Hematopoietic multipotent progenitor cell treated with erythropoietin and hydrocortisone succinate and interleukin-3 and kit ligand, for 8 days (in vitro differentiated cells): ENCODE data around the gene MLPH.
"Not testable (repeated sequence)": the region's sequence is repeated elsewhere in the genome, so short reads cannot be mapped to it uniquely, and the experiment has no call there.

ENCODE experiments used
- DNase-seq: peaks from one replicate; pipeline ENCODE4 v3.0.0-alpha.2; 2015

Gene MLPH

DNA sequence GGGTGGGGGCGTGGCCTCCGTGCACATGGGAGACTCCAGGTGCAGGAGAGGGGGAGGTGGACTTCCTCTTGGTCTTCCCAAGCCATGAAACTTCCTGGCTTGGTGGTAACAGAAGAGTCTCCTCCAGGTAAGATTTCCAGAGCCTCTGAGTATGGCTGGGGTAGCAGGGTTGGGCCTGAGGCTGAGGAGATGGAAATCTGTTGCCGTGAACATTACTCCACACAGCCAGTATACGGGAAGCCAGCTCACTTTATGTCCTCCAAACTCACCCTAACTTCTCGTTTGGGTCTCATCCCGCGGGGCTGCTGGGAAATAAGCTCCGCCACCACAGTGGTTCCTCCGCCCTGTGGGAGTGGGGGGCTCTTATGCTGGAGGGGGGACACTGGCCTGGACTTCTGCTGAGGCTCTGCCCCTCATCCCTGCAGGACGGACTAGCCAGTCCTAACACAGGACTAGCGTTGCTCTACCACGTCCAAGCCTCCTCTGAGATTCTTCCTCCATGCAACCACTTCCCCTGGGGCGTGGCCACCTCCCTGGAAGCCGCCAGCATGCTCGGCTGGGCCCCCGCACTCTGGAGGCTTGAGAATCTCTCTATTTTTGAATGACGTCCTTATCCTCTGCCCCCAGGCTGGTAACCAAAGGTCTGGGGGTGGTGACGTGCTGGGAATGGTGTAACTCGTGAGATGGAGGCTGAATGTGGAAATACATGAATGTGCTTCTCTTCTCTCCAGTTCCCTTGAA lies 104.3 kb downstream of the MLPH start:
- DNase-seq, result no peak

DNA sequence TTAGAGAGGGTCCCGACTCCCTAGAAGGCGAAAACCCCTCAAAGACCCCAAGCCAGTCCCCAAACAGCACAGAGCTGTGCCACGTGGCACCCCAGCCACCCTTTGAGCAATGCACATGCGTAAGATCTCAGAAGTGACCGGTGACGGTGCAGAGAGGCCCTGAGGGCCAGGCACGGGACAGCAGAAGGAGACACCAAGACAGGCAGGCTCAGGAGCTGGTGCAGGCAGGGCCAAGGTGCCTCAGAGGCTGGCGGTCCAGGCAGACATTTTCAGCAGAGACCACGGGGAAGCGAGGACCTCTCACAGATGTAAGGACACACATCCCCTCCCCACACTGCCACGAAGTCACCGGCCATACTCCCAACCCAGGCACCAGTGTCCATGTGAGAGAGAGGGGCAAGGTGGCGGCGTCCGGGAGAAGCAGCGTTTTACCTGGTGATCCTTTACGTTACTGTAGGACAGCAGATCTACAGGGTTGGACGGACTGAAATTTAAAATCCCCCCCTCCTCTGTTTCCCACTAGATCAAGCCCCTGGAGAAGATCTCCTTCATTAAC lies 105.5 kb downstream of the MLPH start:
- DNase-seq, result no peak

DNA sequence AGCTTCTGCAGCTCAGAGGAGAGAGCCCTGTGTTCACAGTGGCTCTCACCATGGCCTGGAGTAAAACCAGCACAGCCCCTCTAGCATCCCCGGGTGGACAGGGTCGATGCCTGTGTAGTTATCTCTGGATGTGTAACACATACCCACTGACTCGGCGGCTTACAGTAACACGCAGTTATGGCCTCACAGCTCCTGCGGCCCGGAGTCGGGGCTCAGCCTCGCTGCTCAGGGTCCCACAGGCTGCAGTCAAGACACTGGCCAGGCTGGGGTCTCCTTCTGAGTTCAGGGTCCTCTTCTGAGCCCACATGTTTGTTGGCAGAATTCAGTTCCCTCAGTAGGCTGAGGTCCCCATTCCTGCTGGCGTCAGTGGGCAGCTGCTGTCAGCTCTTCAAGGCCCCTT lies 106.0 kb downstream of the MLPH start:
- DNase-seq, result no peak

DNA sequence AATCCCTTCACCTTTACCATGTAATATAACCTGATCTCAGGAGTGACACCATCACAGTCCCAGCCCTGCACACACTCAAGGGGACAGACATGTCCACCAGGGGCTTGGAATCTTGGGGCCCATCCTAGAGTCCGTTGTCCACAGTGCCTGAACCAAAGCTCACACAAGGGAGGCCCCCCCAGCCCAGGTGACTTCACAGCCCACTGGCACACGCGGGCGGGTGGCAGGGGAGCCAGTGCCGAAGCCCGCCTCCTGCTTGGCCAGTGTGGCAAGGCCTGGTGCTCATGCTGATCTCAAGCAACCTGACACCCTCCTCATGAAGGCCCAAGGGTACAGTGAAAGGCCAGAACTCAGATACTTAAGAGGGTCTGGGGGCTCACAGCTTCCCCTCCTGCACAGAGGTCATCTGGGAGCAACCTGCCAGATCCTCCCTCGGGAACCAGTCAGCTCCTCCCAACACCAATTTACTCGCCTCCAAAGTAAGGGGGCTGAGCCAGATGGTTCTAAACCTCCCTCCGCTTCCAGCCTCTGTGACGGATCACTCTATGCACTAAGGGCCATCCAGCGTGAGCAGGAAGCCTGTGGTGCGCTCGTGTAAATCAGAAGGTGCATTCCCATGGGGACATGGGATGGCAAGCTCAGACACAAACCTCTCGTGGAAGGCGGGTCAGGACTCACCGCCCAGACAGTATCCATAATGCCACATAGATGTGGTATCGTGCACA lies 106.7 kb downstream of the MLPH start:
- DNase-seq, result no peak

DNA sequence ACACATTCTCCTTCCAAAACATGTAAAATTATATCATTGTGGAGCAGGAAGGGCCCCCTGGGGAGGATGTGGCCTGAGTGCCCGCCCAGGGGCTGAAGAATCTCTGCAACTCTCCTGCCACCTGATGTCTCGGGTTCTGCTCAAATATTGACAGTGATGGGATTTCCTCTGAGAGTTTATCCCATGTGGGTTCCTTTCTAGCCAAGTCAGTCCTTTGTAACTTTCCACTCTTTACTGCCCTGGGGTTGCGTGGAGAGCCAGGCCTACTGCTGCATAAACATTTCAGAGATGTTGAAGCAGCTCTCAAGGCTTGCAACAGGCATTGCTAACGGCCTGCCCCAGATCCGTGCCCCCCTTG lies 107.4 kb downstream of the MLPH start:
- DNase-seq, result no peak

DNA sequence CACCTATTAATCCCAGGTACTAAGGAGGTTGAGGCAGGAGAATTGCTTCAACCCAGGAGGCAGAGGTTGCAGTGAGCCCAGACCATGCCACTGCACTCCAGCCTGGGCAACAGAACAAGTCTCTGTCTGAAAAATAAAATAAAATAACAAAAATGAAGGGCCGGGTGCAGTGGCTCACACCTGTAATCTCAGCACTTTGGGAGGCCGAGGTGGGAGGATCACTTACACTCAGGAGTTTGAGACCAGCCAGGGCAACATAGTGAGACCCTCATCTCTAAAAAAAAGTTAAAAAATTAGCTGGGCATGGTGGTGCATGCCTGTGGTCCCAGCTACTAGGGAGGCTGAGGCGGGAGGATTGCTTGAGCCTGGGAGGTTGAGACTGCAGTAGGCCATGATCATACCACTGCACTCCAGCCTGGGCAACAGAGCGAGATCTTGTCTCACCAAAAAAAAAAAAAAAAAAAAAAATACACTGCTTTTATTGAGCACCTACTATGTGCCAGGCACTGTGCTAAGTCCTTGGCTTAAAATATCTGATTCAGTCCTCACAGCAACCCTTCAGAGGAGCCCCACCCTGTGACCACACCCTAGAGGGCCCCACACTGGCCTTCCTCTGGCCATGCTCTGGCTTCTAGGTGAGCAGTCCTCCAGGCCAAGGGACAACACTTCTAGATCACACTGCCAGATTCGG lies 108.9 kb downstream of the MLPH start:
- not testable (repeated sequence) for DNase-seq

DNA sequence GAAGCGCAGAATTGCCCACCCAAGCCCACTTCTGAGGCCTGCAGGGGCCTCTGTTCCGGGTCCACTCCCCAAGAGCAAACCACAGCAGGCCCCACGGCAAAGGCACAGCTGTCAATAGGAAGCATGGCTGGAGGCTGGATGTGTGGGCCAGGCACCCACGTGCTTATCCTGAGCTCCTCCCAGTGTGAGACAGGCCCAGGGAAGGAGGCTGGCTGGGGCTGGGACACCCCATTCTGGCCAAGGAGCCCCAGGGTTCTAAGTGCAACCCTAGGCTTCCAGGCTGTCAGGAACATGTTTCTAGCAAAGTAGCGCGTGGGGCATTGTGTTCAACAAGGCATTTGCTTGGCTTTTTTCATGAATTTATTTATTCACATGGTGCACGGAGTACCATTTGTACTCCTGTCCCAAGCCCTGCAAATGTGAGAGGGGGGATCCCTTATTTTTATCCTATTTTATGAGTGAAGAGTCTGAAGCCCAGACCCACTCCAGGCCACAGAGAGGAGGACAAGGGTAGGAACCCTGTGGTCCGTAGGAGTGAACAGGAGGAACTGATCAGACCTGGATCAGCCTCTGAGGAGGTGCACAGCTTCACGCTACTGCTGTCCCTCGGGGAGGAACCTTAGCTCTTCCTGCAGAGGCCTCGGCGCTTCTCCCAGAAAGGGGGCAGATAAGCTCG lies 109.6 kb downstream of the MLPH start:
- DNase-seq, result no peak

DNA sequence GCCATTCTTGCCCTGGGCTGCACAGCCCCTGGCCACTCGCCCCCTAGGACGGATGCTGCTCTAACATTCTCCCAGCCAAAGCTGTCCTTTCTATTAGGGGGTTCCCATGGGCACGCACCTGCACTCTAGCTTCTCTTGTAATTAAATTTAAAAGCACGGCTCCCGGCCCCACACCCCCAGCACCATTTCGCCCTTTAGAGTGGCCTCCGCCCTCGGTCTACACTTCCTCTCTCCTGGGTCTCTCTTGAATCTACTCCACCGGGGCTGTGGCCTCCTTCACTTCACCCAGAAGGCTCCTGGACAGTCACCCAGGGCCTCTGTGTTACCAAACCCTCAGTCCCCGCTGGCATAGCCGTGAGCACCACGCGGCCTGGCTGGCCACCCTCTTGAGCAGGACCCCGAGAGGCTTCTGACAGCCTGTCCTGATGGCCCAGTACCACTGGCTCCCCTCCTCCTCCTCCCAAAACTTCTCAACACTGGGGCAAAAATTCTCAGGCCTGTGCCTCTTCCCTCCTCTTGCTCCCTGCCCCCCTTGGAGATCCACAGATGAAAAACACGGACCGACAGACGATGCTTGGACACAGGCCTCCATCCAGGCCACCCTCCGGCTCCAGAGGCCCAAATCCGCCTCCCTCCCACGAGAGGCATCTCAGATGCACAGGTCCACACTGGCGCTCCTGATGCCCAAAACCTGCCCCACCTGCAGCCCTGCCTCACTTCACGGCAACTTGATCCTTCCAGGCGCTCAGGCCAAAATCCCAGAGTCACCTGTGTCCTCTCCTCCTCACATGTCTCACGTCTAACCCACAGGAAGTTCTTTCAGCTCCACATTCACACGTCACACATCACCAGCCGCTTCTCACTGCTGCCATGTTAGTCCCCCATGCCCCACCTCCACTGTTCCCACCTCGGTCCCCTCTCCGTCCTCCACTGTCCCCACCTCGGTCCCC lies 110.4 kb downstream of the MLPH start:
- DNase-seq, result no peak

DNA sequence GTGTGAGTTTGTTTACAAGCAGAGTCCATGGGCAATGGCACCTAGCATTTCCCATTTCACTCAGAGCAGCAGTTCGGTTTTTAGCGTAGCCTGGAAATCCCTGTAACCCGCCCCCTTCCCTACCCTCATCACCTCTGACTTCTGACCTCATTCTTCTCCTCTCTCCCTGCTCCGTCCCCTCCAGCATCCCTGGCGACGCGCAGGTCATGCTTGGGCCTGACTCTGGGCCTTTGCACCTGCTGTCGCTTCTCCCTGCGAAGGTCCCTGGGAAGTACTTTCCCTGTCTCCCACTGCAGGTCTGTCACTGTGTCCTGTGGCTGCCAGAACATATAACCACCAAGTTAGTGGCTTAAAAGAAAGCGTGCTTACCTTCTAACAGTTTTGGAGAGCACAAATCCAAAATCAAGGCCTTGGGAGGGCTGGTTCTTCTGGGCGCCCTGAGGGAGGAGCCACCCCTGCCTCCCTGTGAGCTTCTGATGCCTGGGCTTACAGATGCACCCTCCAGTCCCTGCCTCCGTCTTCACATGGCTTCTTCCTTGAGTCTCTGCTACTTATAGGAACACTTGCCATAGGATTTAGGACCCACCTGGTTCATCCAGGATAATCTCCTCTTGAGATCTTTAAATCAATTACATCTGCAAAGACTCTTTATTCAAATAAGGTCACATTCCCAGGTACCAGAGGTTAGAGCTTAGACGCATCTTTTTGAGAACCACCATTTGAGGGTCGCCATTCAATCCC lies 111.6 kb downstream of the MLPH start:
- no peak for DNase-seq

DNA sequence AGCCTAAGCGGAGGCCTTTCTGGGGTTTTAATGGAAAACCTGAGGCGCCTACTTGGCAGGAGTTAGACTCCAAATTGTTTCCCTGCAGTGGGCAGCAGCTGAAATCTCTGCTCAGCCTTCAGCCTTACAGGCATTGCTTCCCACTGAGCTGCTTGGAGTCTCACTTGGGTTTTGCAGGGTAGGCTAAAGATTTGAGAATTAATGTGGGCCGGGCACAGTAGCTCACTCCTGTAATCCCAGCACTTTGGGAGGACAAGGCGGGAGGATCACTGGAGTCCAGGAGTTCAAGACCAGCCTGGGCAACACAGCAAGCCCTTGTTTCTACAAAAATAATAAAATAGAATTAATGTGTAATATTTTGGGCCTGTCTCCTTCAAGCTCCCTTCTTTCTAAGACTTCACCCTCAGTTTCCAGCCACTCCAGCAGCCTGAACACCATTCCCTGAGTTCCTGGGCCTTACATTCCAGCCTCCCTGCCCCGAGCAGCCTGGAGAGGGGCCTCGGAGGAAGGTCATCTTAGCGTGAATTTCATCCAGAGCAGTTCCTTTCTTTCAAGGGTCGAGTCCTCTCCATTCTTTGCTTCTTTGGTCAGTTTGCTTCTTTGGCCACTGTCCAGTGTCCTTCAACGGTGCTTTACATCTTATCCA lies 112.5 kb downstream of the MLPH start:
- no peak for DNase-seq

DNA sequence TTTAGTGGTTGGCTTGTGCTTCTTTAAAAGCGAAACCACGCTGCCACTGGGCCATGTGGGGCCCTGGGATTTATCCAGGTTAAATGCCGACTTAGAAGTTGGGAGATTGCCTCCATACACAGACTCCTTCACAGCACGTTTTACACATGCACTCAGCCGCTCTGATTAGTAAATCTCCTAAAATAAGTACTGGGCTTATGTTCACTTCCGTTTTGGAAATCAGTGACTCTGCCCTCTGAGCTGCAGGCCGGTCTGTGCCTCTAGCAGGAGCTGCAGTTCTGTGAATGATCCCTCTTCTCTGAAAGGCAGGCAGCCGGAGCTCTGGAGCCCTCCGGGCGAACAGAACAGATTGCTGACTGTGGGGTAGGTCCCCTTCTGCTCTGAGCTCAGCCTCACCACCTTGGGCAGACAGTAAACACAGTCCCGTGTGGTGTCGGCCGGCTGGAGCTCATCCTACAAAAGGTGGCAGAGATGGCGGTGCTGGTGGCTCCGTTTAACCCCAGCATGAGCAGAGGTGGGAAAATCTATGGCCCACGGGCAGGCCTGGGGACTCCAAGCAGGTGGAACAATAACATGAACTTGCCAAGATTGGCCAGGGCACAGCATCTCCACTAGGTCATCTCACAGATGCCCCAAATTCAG lies 113.3 kb downstream of the MLPH start:
- DNase-seq, result no peak

DNA sequence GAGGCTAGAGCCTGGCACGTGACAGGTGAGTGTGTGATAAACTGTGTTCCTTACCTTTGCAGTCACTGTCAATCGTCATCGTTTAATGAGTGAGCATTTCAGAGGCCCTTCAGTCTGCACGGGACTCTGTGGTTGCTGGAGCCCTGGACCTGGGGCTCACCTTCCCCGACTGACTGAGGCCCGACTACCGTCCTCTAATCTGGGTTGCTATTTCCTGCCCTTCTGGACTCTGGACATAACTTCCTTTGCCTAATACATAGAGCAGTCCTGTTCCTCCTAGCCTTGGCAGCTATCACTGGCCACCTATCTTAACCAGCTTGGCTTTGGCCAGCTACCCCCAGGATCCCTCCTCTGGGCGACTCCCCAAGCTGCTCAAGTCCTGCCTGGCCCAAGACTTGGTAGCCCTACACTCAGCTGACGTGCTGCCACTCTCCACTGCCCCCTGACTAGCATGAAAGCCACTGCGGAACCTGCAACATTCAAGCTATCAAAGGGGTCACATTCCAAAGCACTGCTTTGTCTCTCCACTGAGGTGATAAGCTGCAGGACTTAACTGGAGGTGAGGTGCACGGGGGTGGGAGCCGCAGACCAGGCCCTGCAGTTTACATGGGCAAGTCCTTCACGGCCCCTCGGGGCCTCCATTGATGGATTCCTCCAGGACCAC lies 114.5 kb downstream of the MLPH start:
- no peak for DNase-seq

DNA sequence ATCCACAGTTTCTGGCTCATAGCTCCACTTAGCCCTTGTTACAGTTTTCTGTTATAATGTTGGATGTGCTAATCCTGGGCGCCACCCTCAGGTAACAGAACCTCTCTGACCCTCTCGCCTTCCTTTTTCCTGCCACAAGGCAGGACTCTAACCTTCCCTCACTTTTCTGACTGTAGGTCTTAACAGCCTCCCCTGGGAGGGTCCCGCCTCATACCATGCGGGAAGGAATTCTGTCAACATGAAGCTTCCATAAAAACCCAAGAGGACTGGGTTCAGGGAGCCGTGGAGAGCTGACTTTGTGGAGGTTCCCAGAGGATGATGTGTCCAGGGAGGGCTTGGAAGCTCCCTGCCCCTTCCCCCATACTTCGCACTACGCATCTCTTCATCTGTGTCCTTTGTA lies 115.4 kb downstream of the MLPH start:
- no peak for DNase-seq

DNA sequence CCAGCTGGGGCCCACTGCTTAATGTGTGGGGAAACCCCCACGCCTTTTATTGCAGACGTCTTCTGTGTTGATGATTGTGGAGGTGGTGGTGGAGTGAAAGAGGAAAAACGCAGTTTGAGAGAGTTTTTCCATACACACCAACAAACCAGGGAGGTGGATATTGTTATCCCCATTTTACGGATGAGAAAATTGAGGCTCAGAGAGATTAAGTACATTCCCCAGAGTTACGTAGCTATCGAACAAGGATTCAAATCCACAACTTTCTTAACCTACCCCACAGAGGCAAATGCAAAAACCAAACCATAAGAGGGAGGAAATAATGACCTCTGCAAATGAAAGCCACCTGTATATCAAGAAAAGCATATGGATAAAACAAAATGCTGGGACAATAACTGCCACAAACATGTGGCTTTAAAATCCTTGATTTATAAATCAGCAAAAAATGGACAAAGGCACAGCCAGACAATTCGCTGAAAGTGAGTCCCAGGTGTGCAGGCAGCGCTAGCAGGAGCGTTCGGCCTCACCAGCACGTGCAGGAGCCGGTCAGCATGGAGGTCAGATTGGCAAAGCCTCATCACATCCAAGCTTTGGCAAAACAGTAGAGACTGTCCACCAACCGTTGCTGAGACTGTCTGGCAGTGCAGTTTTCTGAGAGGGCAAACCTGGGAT lies 116.1 kb downstream of the MLPH start:
- DNase-seq, result no peak

DNA sequence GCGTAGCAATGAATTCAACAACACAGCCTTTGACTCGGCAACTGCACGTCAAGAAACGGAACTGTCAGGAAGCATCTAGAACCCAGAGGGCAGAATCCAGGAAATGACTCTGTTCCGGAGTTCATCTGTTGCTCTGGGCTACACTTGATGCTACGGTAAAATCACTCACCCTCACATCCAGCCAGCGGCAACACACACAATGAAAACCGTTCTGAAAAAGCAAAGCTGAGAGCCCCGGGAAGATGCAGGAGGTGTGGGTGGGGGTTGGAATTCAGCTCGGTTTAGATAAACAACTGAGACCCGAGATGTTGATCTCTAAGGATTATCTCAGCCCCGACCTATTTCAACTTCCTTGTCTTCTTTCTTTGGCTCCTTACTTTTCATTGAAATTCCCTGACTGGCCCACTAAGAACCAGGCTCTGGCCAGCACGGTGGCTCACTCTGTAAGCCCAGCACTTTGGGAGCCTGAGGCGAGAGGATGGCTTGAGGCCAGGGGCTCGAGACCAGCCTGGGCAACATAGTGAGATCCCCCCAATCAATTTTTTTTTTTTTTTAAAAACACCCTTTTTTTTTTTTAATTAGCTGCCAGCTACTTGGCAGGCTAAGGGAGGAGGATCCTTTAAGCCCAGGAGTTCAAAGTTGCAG lies 116.8 kb downstream of the MLPH start:
- DNase-seq, result no peak

DNA sequence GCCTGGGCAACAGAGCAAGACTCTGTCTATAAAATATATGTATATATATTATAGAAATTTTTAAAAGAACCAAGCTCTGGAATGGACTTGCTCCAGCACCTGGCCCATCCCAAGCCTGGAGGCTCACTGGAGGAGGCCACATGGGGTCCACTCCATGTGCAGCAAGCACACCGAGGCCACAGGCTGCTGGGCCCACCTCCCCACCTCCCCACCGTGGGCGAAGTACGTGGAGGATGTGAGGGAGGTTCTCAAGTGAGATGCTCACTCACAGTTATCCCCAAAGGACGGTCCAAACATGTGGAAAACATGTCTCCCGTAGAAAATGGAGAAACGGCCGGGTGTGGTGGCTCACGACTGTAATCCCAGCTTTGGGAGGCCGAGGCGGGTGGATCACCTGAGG lies 117.3 kb downstream of the MLPH start:
- DNase-seq, result no peak
